AG08396 (cell line): Measurements from ENCODE around the gene DHX32.

ENCODE experiments used
- DNase-seq: peaks from one replicate; pipeline ENCODE4 v3.0.0; 2012; ENCODE audit warnings: low spot score, mixed read lengths

DHX32 gene

GRCh38 chr10:125846894-125847293 lies 34.2 kb downstream of the DHX32 start:
- no peak for DNase-seq

- no peak for DNase-seq
Observed at GRCh38 chr10:125845617-125846016, 35.5 kb downstream of the DHX32 start.

- DNase-seq = no peak
Observed at GRCh38 chr10:125844751-125845221, 36.3 kb downstream of the DHX32 start.

- DNase-seq = no peak
Observed at GRCh38 chr10:125843603-125844329, 37.3 kb downstream of the DHX32 start.

- no peak for DNase-seq
Observed at GRCh38 chr10:125840955-125841354, 40.1 kb downstream of the DHX32 start.

GRCh38 chr10:125840406-125840805 lies 40.7 kb downstream of the DHX32 start:
- no peak for DNase-seq

GRCh38 chr10:125838802-125839575 lies 42.1 kb downstream of the DHX32 start:
- DNase-seq = no peak

GRCh38 chr10:125836746-125837145 lies 44.3 kb downstream of the DHX32 start:
- DNase-seq = no peak

- DNase-seq = no peak
Observed at GRCh38 chr10:125828311-125828710, 52.8 kb downstream of the DHX32 start.

- DNase-seq = no peak
Observed at GRCh38 chr10:125827133-125827532, 54.0 kb downstream of the DHX32 start.

GRCh38 chr10:125824736-125825135 lies 56.4 kb downstream of the DHX32 start:
- DNase-seq = peak; percentile 42

- DNase-seq = peak; percentile 11
Observed at GRCh38 chr10:125823663-125824251, 57.3 kb downstream of the DHX32 start.

- DNase-seq = peak; percentile 96
Observed at GRCh38 chr10:125822878-125823662, 58.0 kb downstream of the DHX32 start, which contains the start of the genes BCCIP and UROS. BCCIP (plus strand) TSS chr10:125823546; CDS start chr10:125823558, 12 bp downstream. UROS (minus strand) TSS chr10:125823258; CDS start chr10:125816499, 6,759 bp downstream.

- no peak for DNase-seq
Observed at GRCh38 chr10:125820701-125821100, 60.4 kb downstream of the DHX32 start.

GRCh38 chr10:125817337-125817946 lies 63.6 kb downstream of the DHX32 start:
- no peak for DNase-seq

- DNase-seq = no peak
Observed at GRCh38 chr10:125816548-125816947, 64.5 kb downstream of the DHX32 start.

- no peak for DNase-seq
Observed at GRCh38 chr10:125815764-125816163, 65.3 kb downstream of the DHX32 start.

- DNase-seq = no peak
Observed at GRCh38 chr10:125812128-125812750, 68.9 kb downstream of the DHX32 start.

GRCh38 chr10:125811251-125811650 lies 69.8 kb downstream of the DHX32 start:
- no peak for DNase-seq

- DNase-seq = no peak
Observed at GRCh38 chr10:125808047-125808446, 73.0 kb downstream of the DHX32 start.

- DNase-seq = no peak
Observed at GRCh38 chr10:125802739-125803138, 78.4 kb downstream of the DHX32 start.
